Pancreas (tissue), 10 donors: ENCODE results near the gene TRPC4AP. TPM values are rescaled to one million over a fixed set of nuclear protein-coding genes. Genes with fewer than 3 reads are reported as not detected.

Experiments used
- ATAC-seq, 4 donors: fragments of 200-7000 bp; cut with Tn5 transposase; one replicate each; pipeline versions ENCODE4 v1.8.0 to v1.9.1; 2020; ENCODE audit warnings: mild to moderate bottlenecking in 4 of 4, moderate library complexity in 4 of 4
- DNase-seq, 6 donors: peaks; one replicate each; pipeline ENCODE4 v3.0.0-alpha.2; 2020
- FAIRE-seq: peaks from 2 replicates; lab custom pipeline; 2012; peaks lifted over from hg19 to GRCh38; lab: Jason Lieb, UNC
- H3K27ac ChIP-seq, 4 donors: fragments of 200-600 bp; sonication (generic); 1 replicate in 3 of 4; 2 replicates in 1 of 4; pipeline versions ENCODE4 v1.5.0 to v1.8.0; 2020
- H3K27me3 ChIP-seq, 4 donors: fragments of 200-600 bp; one replicate each; pipeline ENCODE4 v1.8.0; 2021
- H3K36me3 ChIP-seq, 3 donors: fragments of 200-600 bp; sonication (generic) in 1 of 3; one replicate each; pipeline versions ENCODE4 v1.5.0 to v1.8.0; 2020 to 2021
- H3K4me1 ChIP-seq, 3 donors: fragments of 200-600 bp; one replicate each; pipeline ENCODE4 v1.8.0; 2021
- H3K4me3 ChIP-seq, 4 donors: fragments of 200-600 bp; sonication (generic) in 2 of 4; one replicate each; pipeline versions ENCODE4 v1.5.0 to v1.8.0; 2020 to 2021
- H3K9me3 ChIP-seq, 4 donors: fragments of 200-600 bp; one replicate each; pipeline ENCODE4 v1.8.0; 2021
- WGBS, 2 donors: extraction: QIAGEN DNeasy Blood & Tissue Kit; methylation state at CpG; one replicate each; pipeline ENCODE4 v1.1.7; 2013; 5-methylcytosine and 5-hydroxymethylcytosine counted together
- intact Hi-C, 3 donors: fragments of 100-400 bp; cut with DNase I; formaldehyde crosslinking; loops; one replicate each; pipeline versions ENCODE4 v1.11.1 to v1.14.2; 2022
- polyA plus RNA-seq, 2 donors: library from polyadenylated mRNA; stranded (reverse); fragments of 200-250 nt; gene quantifications; one replicate each; pipeline ENCODE4 v1.2.3, GENCODE V29; 2013
- total RNA-seq, 6 donors: library from RNA; stranded (reverse); fragmentation: NEBNext Ultra II Directional in 4 of 6; extraction: Animal tissue kit (Norgen Biotek cat#: 25700) in 4 of 6; gene quantifications; one replicate each; pipeline versions ENCODE4 v1.2.1 to v1.2.4, GENCODE V29; 2021 to 2023
- TF ChIP-seq, protein P1 (sequence below), 4 donors: fragments of 200-600 bp; sonication (generic) in 3 of 4; IDR thresholded peaks; one replicate each; pipeline versions ENCODE4 v1.5.0 to v1.8.0; 2021; ENCODE audit warnings: antibody characterized with exemption in 4 of 4
- donor health status: healthy with polysubstance abuse.
- donor health status: DM: no; HTN: no; CAD: no; lungs with moderate emphysema.
- donor health status: DM: no; HTN: no; CAD: no.
- donor health status: control.
- donor health status: control.
- donor health status: Bipolar disorder and iron deficiency.
- donor health status: DM: yes; HTN: yes; CAD: no.
- donor health status: DM: no; HTN: no; CAD: no.
- donor health status: DM: no; HTN: no; CAD: no.
- donor health status: DM: yes; HTN: yes; CAD: no.

The TRPC4AP gene
- total and polyA plus RNA-seq, 8 donors = 30.7 to 43.1 (median 34.0) TPM

- H3K27ac ChIP-seq = no peak overlapping the region
- no peaks in the 10 kb centered on the region for H3K4me1 ChIP-seq
- H3K9me3 ChIP-seq = no peaks in the 10 kb centered on the region
- DNase-seq (peak in 1 of 6 donors; percentile 64), ATAC-seq (no peak), FAIRE-seq (no peak)
- 93% methylated on average over 28 of the region's 28 CpGs for WGBS, 2 donors
- H3K4me3 ChIP-seq = no peak overlapping the region
- no peaks in the 10 kb centered on the region for H3K27me3 ChIP-seq
- intact Hi-C loops = no loop called here
- peaks cover 0 to 65% (median 34%) of the 10 kb centered on the region in 3 donors for H3K36me3 ChIP-seq
- TF ChIP-seq, protein P1, sequence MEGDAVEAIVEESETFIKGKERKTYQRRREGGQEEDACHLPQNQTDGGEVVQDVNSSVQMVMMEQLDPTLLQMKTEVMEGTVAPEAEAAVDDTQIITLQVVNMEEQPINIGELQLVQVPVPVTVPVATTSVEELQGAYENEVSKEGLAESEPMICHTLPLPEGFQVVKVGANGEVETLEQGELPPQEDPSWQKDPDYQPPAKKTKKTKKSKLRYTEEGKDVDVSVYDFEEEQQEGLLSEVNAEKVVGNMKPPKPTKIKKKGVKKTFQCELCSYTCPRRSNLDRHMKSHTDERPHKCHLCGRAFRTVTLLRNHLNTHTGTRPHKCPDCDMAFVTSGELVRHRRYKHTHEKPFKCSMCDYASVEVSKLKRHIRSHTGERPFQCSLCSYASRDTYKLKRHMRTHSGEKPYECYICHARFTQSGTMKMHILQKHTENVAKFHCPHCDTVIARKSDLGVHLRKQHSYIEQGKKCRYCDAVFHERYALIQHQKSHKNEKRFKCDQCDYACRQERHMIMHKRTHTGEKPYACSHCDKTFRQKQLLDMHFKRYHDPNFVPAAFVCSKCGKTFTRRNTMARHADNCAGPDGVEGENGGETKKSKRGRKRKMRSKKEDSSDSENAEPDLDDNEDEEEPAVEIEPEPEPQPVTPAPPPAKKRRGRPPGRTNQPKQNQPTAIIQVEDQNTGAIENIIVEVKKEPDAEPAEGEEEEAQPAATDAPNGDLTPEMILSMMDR (IDR thresholded peaks at IDR 0.05) = no peak
Measured at GRCh38 chr20:34998331-34998950, 94.2 kb downstream of the TRPC4AP start.

DNA sequence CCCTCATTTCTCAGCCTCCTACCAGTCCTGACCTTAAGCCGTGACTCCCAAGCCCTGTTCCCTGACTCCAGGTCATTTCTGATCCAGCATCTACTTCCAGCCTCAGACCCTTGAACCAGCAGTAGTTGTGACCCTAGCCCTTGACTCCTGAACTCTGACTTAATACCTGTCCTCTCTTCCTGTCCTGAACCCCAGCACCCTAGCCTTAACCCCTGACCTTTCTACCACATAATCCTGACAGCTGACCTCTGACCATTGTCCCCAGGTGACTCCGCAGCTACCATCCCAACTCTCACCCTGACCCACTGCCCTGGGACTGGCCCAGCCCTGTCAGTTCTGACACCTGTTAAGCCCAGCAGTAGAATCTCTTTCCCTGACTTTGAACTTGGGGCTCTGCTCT, 94.8 kb downstream of the TRPC4AP start:
- no peak for ATAC-seq
- Histone ChIP-seq H3K4me1 (no peaks in the 10 kb centered on the region), H3K27ac (no peak overlapping the region), H3K4me3 (no peak overlapping the region), H3K27me3 (no peaks in the 10 kb centered on the region), H3K9me3 (no peaks in the 10 kb centered on the region), H3K36me3 (peaks cover 0 to 59% (median 27%) of the 10 kb centered on the region in 3 donors)
- intact Hi-C loops = no loop called here
- WGBS, 2 donors = 95% methylated on average over 2 of the region's 2 CpGs
- DNase-seq = peak in 1 of 6 donors; percentile 21
- TF ChIP-seq, protein P1 (IDR thresholded peaks at IDR 0.05) = no peak
- no peak for FAIRE-seq

DNA sequence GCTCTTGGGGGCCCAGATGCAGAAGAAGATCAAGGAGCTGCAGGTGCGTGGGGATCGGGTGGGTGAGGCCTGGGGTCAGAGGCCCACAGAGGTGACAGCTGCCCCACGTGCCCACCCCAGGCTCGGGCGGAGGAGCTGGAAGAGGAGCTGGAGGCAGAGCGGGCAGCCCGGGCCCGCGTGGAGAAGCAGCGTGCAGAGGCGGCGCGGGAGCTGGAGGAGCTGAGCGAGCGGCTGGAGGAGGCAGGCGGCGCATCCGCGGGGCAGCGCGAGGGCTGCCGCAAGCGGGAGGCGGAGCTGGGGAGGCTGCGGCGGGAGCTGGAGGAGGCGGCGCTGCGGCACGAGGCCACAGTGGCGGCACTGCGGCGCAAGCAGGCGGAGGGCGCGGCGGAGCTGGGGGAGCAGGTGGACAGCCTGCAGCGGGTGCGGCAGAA, 95.5 kb downstream of the TRPC4AP start:
- 81 to 87% methylated on average over 17 to 39 of the region's 39 CpGs for WGBS, 2 donors
- H3K4me1 ChIP-seq = no peaks in the 10 kb centered on the region
- no peak for FAIRE-seq
- peak in 3 of 4 donors; percentile 17 to 34 (median 20) for ATAC-seq
- H3K27me3 ChIP-seq = no peaks in the 10 kb centered on the region
- TF ChIP-seq, protein P1 (IDR thresholded peaks at IDR 0.05) = no peak
- peak in 1 of 6 donors; percentile 72 for DNase-seq
- intact Hi-C loops = no loop called here
- no peaks in the 10 kb centered on the region for H3K9me3 ChIP-seq
- H3K36me3 ChIP-seq = peaks cover 0 to 53% (median 21%) of the 10 kb centered on the region in 3 donors
- no peak overlapping the region for H3K4me3 ChIP-seq
- no peak overlapping the region for H3K27ac ChIP-seq

- peaks cover 0 to 51% (median 17%) of the 10 kb centered on the region in 3 donors for H3K36me3 ChIP-seq
- intact Hi-C loops = no loop called here
- WGBS, 2 donors = 95 to 99% methylated on average over 25 to 26 of the region's 26 CpGs
- no peak for FAIRE-seq
- H3K27me3 ChIP-seq = no peaks in the 10 kb centered on the region
- ATAC-seq = no peak
- H3K4me1 ChIP-seq = no peaks in the 10 kb centered on the region
- peak in 1 of 6 donors; percentile 72 for DNase-seq
- no peaks in the 10 kb centered on the region for H3K9me3 ChIP-seq
- TF ChIP-seq, protein P1 (IDR thresholded peaks at IDR 0.05) = no peak
- no peak overlapping the region for H3K27ac ChIP-seq
- H3K4me3 ChIP-seq = no peak overlapping the region
Measured at GRCh38 chr20:34996243-34997028, 96.2 kb downstream of the TRPC4AP start.
